Measurements from ENCODE around the gene NELFE. TPM values are rescaled to one million over a fixed set of nuclear protein-coding genes. Genes with fewer than 3 reads are reported as not detected.

NELFE gene
- total RNA-seq, 1 donor from 2014 or later, result 47.7 TPM

DNA sequence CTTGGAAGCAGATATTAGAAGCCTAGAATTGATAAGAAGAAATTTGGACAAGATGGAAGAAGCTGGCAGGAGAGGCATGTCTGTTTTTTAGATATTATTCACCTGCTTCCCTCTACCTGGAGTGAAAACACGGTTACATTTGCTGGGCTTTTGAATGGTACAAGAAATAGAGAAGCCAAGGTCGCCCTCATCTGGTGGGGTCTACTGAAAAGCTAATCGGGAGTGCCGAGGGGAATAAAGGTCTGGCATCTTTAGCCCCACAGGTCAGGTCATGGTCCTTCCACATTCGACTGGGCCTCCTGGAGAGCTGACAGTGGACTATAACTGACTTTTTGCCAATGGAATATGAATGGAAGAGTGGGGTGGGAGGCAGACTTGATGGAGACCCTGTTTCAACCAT is 35.8 kb downstream of the NELFE start:
- FAIRE-seq (no peak), DNase-seq (ENCODE audit: low read depth) (no peak)
- no peak overlapping the region for H3K4me3 Mint-ChIP-seq (ENCODE audit: unreplicated experiment)
- H3K27ac ChIP-seq (ENCODE audit: low read depth, low read length), result no peak overlapping the region
- H3K9ac ChIP-seq (ENCODE audit: low read length), result no peak overlapping the region
- H3K36me3 Mint-ChIP-seq (ENCODE audit: low read depth, unreplicated experiment), result no peaks in the 10 kb centered on the region
- no peak overlapping the region for H3K4me3 ChIP-seq (ENCODE audit: insufficient read depth, low read depth, low read length)
- TF ChIP-seq EZH2 (IDR thresholded peaks at IDR 0.05; ENCODE audit: insufficient read depth, low read length), result no peak
- TF ChIP-seq, protein P1, sequence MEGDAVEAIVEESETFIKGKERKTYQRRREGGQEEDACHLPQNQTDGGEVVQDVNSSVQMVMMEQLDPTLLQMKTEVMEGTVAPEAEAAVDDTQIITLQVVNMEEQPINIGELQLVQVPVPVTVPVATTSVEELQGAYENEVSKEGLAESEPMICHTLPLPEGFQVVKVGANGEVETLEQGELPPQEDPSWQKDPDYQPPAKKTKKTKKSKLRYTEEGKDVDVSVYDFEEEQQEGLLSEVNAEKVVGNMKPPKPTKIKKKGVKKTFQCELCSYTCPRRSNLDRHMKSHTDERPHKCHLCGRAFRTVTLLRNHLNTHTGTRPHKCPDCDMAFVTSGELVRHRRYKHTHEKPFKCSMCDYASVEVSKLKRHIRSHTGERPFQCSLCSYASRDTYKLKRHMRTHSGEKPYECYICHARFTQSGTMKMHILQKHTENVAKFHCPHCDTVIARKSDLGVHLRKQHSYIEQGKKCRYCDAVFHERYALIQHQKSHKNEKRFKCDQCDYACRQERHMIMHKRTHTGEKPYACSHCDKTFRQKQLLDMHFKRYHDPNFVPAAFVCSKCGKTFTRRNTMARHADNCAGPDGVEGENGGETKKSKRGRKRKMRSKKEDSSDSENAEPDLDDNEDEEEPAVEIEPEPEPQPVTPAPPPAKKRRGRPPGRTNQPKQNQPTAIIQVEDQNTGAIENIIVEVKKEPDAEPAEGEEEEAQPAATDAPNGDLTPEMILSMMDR (IDR thresholded peaks at IDR 0.05; ENCODE audit: insufficient read depth, low read depth, low read length), result no peak
- no peak overlapping the region for H3K4me2 ChIP-seq (ENCODE audit: low read length)
- no peaks in the 10 kb centered on the region for H4K20me1 ChIP-seq (ENCODE audit: insufficient read depth, low read length)
- H3K27ac Mint-ChIP-seq (ENCODE audit: unreplicated experiment), result no peak overlapping the region
- peaks cover 29% of the 10 kb centered on the region for H3K27me3 Mint-ChIP-seq (ENCODE audit: low read depth, unreplicated experiment)
- no peaks in the 10 kb centered on the region for H3K4me1 Mint-ChIP-seq (ENCODE audit: low read depth, unreplicated experiment)
- no peaks in the 10 kb centered on the region for H3K4me1 ChIP-seq (ENCODE audit: insufficient read depth, low read length)
- H3K9me3 Mint-ChIP-seq (ENCODE audit: unreplicated experiment), result no peaks in the 10 kb centered on the region
- no peaks in the 10 kb centered on the region for H3K9me3 ChIP-seq (ENCODE audit: insufficient read depth, low read depth, low read length)
- H3K79me2 ChIP-seq (ENCODE audit: insufficient read depth, low read length), result no peaks in the 10 kb centered on the region
- H2AFZ ChIP-seq (ENCODE audit: low read depth, low read length), result no peak overlapping the region
- H3K36me3 ChIP-seq (ENCODE audit: insufficient read depth, low read length), result no peaks in the 10 kb centered on the region
- peaks cover 4% of the 10 kb centered on the region for H3K27me3 ChIP-seq (ENCODE audit: insufficient read depth, low read length)

- Histone ChIP-seq H3K4me2 (ENCODE audit: low read length) (no peak overlapping the region), H3K27me3 (ENCODE audit: insufficient read depth, low read length) (no peaks in the 10 kb centered on the region), H3K9me3 (ENCODE audit: insufficient read depth, low read depth, low read length) (no peaks in the 10 kb centered on the region), H3K4me1 (ENCODE audit: insufficient read depth, low read length) (no peaks in the 10 kb centered on the region), H4K20me1 (ENCODE audit: insufficient read depth, low read length) (no peaks in the 10 kb centered on the region), H3K9ac (ENCODE audit: low read length) (no peak overlapping the region), H3K79me2 (ENCODE audit: insufficient read depth, low read length) (no peaks in the 10 kb centered on the region), H3K36me3 (ENCODE audit: insufficient read depth, low read length) (no peaks in the 10 kb centered on the region), H3K4me3 (ENCODE audit: insufficient read depth, low read depth, low read length) (no peak overlapping the region), H3K27ac (ENCODE audit: low read depth, low read length) (no peak overlapping the region), H2AFZ (ENCODE audit: low read depth, low read length) (no peak overlapping the region)
- H3K36me3 Mint-ChIP-seq (ENCODE audit: low read depth, unreplicated experiment), result no peaks in the 10 kb centered on the region
- no peak for TF ChIP-seq EZH2 (IDR thresholded peaks at IDR 0.05; ENCODE audit: insufficient read depth, low read length)
- TF ChIP-seq, protein P1 (IDR thresholded peaks at IDR 0.05; ENCODE audit: insufficient read depth, low read depth, low read length), result no peak
- FAIRE-seq (no peak), DNase-seq (ENCODE audit: low read depth) (no peak)
- H3K27me3 Mint-ChIP-seq (ENCODE audit: low read depth, unreplicated experiment), result peaks cover 23% of the 10 kb centered on the region
- no peak overlapping the region for H3K4me3 Mint-ChIP-seq (ENCODE audit: unreplicated experiment)
- H3K9me3 Mint-ChIP-seq (ENCODE audit: unreplicated experiment), result no peaks in the 10 kb centered on the region
- H3K27ac Mint-ChIP-seq (ENCODE audit: unreplicated experiment), result no peak overlapping the region
- no peaks in the 10 kb centered on the region for H3K4me1 Mint-ChIP-seq (ENCODE audit: low read depth, unreplicated experiment)
Measured at GRCh38 chr6:31920811-31921210, 38.0 kb downstream of the NELFE start.

DNA sequence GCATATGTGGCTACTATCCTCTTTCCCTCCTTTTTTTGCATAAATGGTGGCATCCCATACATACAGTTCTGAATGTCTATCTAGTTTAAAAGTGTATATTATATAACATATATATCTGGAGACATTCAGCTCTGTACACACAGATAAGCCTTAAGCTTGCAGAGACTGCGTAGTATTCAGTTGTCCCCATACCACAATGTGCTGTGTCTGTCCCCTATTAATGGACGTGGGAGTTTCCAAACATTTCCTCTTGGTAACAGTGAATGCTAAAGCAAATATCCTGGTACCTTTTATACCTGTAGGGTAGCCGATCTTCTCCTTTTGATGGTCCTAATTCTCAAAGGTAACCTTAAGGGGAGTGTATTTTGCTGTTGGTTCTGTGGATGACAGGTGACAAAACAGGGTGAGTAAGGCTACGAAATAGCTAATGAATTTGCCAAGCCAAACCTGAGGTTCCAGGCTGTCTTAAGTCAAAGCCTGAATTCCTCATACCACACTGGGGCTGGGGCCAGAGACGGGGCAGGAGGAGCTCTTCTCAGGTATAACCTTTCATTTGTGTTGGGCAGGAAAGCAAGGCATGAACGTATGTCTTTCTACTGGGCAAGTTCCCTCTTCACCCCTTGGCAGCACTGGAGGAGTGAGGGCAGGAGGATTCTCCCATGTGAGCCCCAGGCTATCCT is 39.0 kb downstream of the NELFE start:
- no peak overlapping the region for H2AFZ ChIP-seq (ENCODE audit: low read depth, low read length)
- no peak overlapping the region for H3K9ac ChIP-seq (ENCODE audit: low read length)
- no peaks in the 10 kb centered on the region for H3K79me2 ChIP-seq (ENCODE audit: insufficient read depth, low read length)
- H3K9me3 ChIP-seq (ENCODE audit: insufficient read depth, low read depth, low read length), result no peaks in the 10 kb centered on the region
- FAIRE-seq (no peak), DNase-seq (ENCODE audit: low read depth) (no peak)
- Mint-ChIP-seq H3K27me3 (ENCODE audit: low read depth, unreplicated experiment) (peaks cover 20% of the 10 kb centered on the region), H3K9me3 (ENCODE audit: unreplicated experiment) (no peaks in the 10 kb centered on the region), H3K27ac (ENCODE audit: unreplicated experiment) (no peak overlapping the region), H3K4me1 (ENCODE audit: low read depth, unreplicated experiment) (no peaks in the 10 kb centered on the region), H3K36me3 (ENCODE audit: low read depth, unreplicated experiment) (no peaks in the 10 kb centered on the region), H3K4me3 (ENCODE audit: unreplicated experiment) (no peak overlapping the region)
- H3K27ac ChIP-seq (ENCODE audit: low read depth, low read length), result no peak overlapping the region
- no peaks in the 10 kb centered on the region for H4K20me1 ChIP-seq (ENCODE audit: insufficient read depth, low read length)
- no peaks in the 10 kb centered on the region for H3K36me3 ChIP-seq (ENCODE audit: insufficient read depth, low read length)
- TF ChIP-seq, protein P1 (IDR thresholded peaks at IDR 0.05; ENCODE audit: insufficient read depth, low read depth, low read length), result no peak
- TF ChIP-seq EZH2 (IDR thresholded peaks at IDR 0.05; ENCODE audit: insufficient read depth, low read length), result no peak
- H3K4me1 ChIP-seq (ENCODE audit: insufficient read depth, low read length), result no peaks in the 10 kb centered on the region
- no peak overlapping the region for H3K4me2 ChIP-seq (ENCODE audit: low read length)
- H3K27me3 ChIP-seq (ENCODE audit: insufficient read depth, low read length), result no peaks in the 10 kb centered on the region
- no peak overlapping the region for H3K4me3 ChIP-seq (ENCODE audit: insufficient read depth, low read depth, low read length)

Data from astrocyte (in vitro differentiated cells and primary cell).